DOHH2 (cell line): Measurements from ENCODE around the gene FHOD1.
A peak's percentile ranks its signal among the peaks of the same experiment; 100 is the strongest.

Source experiments
- H3F3A ChIP-seq: fragments of 200-600 bp; sonication (generic), shearing (Covaris generic); 2 replicates; pipeline ENCODE4 v1.6.0; 2016; ENCODE audit warnings: antibody characterized with exemption, mild to moderate bottlenecking; ENCODE audit not compliant: control insufficient read depth, insufficient read depth
- H3K27ac ChIP-seq: fragments of 200-600 bp; sonication (generic); 2 replicates; pipeline ENCODE4 v1.5.1; 2014; ENCODE audit warnings: low read depth, mild to moderate bottlenecking, low read length, moderate library complexity
- H3K27me3 ChIP-seq: fragments of 200-600 bp; sonication (generic); 2 replicates; pipeline ENCODE4 v1.6.1; 2014; ENCODE audit warnings: mild to moderate bottlenecking, low read length, mixed read lengths; ENCODE audit not compliant: control insufficient read depth
- H3K36me3 ChIP-seq: fragments of 200-600 bp; sonication (generic); 2 replicates; pipeline ENCODE4 v1.6.1; 2014; ENCODE audit warnings: mild to moderate bottlenecking, low read length, moderate library complexity, mixed read lengths; ENCODE audit not compliant: control insufficient read depth
- H3K4me1 ChIP-seq: fragments of 200-600 bp; sonication (generic); 2 replicates; pipeline ENCODE4 v1.6.1; 2014; ENCODE audit warnings: mild to moderate bottlenecking, low read length, mixed read lengths; ENCODE audit not compliant: control insufficient read depth
- H3K4me2 ChIP-seq: fragments of 200-600 bp; sonication (generic); 2 replicates; pipeline ENCODE4 v1.6.0; 2014; ENCODE audit warnings: mild to moderate bottlenecking, low read length, moderate library complexity
- H3K4me3 ChIP-seq: fragments of 200-600 bp; sonication (generic); 2 replicates; pipeline ENCODE4 v1.5.1; 2014; ENCODE audit warnings: mild to moderate bottlenecking, low read length, mixed read lengths
- H3K79me2 ChIP-seq: fragments of 200-600 bp; sonication (generic); 2 replicates; pipeline ENCODE4 v1.6.1; 2014; ENCODE audit warnings: mild to moderate bottlenecking, low read length, mixed read lengths; ENCODE audit not compliant: control insufficient read depth
- H3K9me2 ChIP-seq: fragments of 200-600 bp; sonication (generic); replicated peaks from 2 replicates; pipeline ENCODE4 v1.6.1; 2014; ENCODE audit warnings: mild to moderate bottlenecking, low read length, mixed read lengths; ENCODE audit not compliant: control insufficient read depth
- H3K9me3 ChIP-seq: fragments of 200-600 bp; sonication (generic); 2 replicates; pipeline ENCODE4 v1.6.1; 2014; ENCODE audit warnings: antibody characterized with exemption, low read length, mixed read lengths; ENCODE audit not compliant: control insufficient read depth, insufficient read depth
- H4K20me1 ChIP-seq: fragments of 200-600 bp; sonication (generic); 2 replicates; pipeline ENCODE4 v1.6.0; 2014; ENCODE audit warnings: low read depth, mild to moderate bottlenecking, antibody characterized with exemption, low read length, moderate library complexity; ENCODE audit not compliant: control insufficient read depth, insufficient read depth
- EZH2phosphoT487 ChIP-seq: fragments of 200-600 bp; sonication (generic); IDR thresholded peaks from 2 replicates; pipeline ENCODE4 v1.6.1; 2017; ENCODE audit warnings: borderline replicate concordance, mild to moderate bottlenecking, antibody characterized with exemption, low read length, moderate library complexity, mixed read lengths
- TF ChIP-seq, protein P1 (sequence below): fragments of 200-600 bp; sonication (generic); IDR thresholded peaks from one replicate; pipeline ENCODE4 v1.5.1; 2014; ENCODE audit warnings: antibody characterized with exemption, mild to moderate bottlenecking, low read depth, low read length; ENCODE audit not compliant: poor library complexity, severe bottlenecking

FHOD1 gene

GRCh38 chr16:67248401-67249177 lies 1.3 kb upstream of the FHOD1 start, which contains the start of gene SLC9A5:
SLC9A5 (plus strand) TSS chr16:67248979; CDS start chr16:67249015, 36 bp downstream.
- TF ChIP-seq, protein P1, sequence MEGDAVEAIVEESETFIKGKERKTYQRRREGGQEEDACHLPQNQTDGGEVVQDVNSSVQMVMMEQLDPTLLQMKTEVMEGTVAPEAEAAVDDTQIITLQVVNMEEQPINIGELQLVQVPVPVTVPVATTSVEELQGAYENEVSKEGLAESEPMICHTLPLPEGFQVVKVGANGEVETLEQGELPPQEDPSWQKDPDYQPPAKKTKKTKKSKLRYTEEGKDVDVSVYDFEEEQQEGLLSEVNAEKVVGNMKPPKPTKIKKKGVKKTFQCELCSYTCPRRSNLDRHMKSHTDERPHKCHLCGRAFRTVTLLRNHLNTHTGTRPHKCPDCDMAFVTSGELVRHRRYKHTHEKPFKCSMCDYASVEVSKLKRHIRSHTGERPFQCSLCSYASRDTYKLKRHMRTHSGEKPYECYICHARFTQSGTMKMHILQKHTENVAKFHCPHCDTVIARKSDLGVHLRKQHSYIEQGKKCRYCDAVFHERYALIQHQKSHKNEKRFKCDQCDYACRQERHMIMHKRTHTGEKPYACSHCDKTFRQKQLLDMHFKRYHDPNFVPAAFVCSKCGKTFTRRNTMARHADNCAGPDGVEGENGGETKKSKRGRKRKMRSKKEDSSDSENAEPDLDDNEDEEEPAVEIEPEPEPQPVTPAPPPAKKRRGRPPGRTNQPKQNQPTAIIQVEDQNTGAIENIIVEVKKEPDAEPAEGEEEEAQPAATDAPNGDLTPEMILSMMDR: peak; percentile 12
- TF ChIP-seq EZH2phosphoT487: no peak
- Histone ChIP-seq H3K79me2 (peaks cover 5% of the 10 kb centered on the region; the same call in 1 of the 2 replicates), H4K20me1 (peaks cover 3% of the 10 kb centered on the region; the same call in 1 of the 2 replicates), H3K36me3 (no peaks in the 10 kb centered on the region), H3K4me1 (peaks cover 47% of the 10 kb centered on the region), H3K4me3 (peak within 1 kb of the TSS; percentile 92), H3F3A (peaks cover 12% of the 10 kb centered on the region), H3K9me2 (no peaks in the 10 kb centered on the region), H3K27ac (no peak within 1 kb of the TSS), H3K27me3 (peaks cover 32% of the 10 kb centered on the region), H3K4me2 (peak within 1 kb of the TSS; percentile 80), H3K9me3 (no peaks in the 10 kb centered on the region)

DNA sequence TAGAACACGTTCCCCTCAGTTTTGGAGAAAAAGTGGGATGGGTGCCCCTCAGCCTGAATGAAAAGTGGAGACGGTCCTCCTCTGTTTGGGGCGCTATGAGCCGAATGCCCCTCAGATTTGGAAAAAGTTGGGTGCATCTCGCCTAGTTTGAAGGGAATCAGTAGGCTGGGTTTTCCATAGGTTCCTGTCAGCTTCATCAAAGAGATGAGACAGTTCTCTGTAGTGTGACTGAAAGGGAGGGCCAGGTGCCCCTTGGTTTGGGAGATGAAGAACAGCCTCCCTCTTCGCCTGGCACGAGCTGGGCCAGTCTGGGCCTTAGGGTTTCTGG lies 756 bp upstream of the FHOD1 start:
- Histone ChIP-seq H3K27ac (no peak overlapping the region), H3K9me2 (no peaks in the 10 kb centered on the region), H4K20me1 (peaks cover 3% of the 10 kb centered on the region; the same call in 1 of the 2 replicates), H3K9me3 (no peaks in the 10 kb centered on the region), H3K4me3 (peak overlapping the region; percentile 92), H3K36me3 (no peaks in the 10 kb centered on the region), H3K79me2 (peaks cover 8% of the 10 kb centered on the region; the same call in 1 of the 2 replicates), H3K4me2 (peak overlapping the region; percentile 80), H3K4me1 (peaks cover 50% of the 10 kb centered on the region), H3K27me3 (peaks cover 32% of the 10 kb centered on the region), H3F3A (peaks cover 12% of the 10 kb centered on the region)
- peak; percentile 58; the same call in 1 of the 2 replicates for TF ChIP-seq EZH2phosphoT487
- TF ChIP-seq, protein P1: no peak

DNA sequence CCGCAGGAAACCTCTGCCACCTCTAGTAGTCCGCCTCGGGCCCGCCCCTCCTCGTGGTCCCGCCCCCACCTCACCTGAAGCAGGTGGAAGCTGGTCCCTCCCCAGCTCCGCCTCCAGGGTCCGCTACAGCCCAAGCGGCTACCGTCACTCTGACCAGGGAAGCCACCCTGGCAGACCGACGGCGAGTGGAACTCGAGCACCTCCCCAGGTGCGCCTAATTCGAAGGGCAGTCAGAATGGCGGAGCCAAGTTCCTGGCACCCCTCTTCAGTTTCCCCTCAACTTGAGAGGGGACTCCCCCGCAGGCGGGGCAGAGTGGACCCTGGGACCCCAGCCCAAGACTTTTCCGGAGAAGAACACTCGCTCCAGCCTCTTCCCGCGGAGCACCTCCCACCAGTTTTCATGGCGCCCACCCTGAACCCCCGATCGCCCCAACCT lies 507 bp downstream of the FHOD1 start:
- peak overlapping the region; percentile 80 for H3K4me2 ChIP-seq
- peak overlapping the region; percentile 92 for H3K4me3 ChIP-seq
- no peaks in the 10 kb centered on the region for H3K9me3 ChIP-seq
- peaks cover 32% of the 10 kb centered on the region for H3K27me3 ChIP-seq
- no peaks in the 10 kb centered on the region for H3K9me2 ChIP-seq
- peak overlapping the region; percentile 58 for H3K27ac ChIP-seq
- peaks cover 12% of the 10 kb centered on the region for H3F3A ChIP-seq
- peaks cover 3% of the 10 kb centered on the region; the same call in 1 of the 2 replicates for H4K20me1 ChIP-seq
- TF ChIP-seq EZH2phosphoT487: no peak
- TF ChIP-seq, protein P1: no peak
- H3K79me2 ChIP-seq: peaks cover 8% of the 10 kb centered on the region; the same call in 1 of the 2 replicates
- peaks cover 50% of the 10 kb centered on the region for H3K4me1 ChIP-seq
- no peaks in the 10 kb centered on the region for H3K36me3 ChIP-seq
